GM20431 (cell line): ENCODE results near the gene SLIT3.

Experiments used
- in situ Hi-C: fragments of 300-500 bp; cut with MseI, MboI; formaldehyde crosslinking; loops from one replicate; pipeline ENCODE4 v1.15.0; 2020; ENCODE audit warnings: low sequenced_read_pairs; ENCODE audit not compliant: unreplicated experiment

SLIT3 gene

GRCh38 chr5:168667301-168667840 is 633.6 kb downstream of the SLIT3 start:
- in situ Hi-C loops, result loop anchor here (25.0 kb wide), 1 partner anchor 405 kb away; no protein-coding TSS in a partner anchor

- in situ Hi-C loops, result loop anchor here (25.0 kb wide), 1 partner anchor 404 kb away; no protein-coding TSS in a partner anchor
Measured at GRCh38 chr5:168666356-168666755, 634.6 kb downstream of the SLIT3 start.

- in situ Hi-C loops, result loop anchor here (25.0 kb wide), 1 partner anchor 401 kb away; no protein-coding TSS in a partner anchor
Measured at GRCh38 chr5:168663276-168664004, 637.5 kb downstream of the SLIT3 start.

- in situ Hi-C loops, result loop anchor here (25.0 kb wide), 1 partner anchor 400 kb away; no protein-coding TSS in a partner anchor
Measured at GRCh38 chr5:168661593-168662485, 639.1 kb downstream of the SLIT3 start.

- in situ Hi-C loops, result loop anchor here (25.0 kb wide), 1 partner anchor 398 kb away; no protein-coding TSS in a partner anchor
Measured at GRCh38 chr5:168660691-168661090, 640.2 kb downstream of the SLIT3 start.

GRCh38 chr5:168659286-168659847 is 641.6 kb downstream of the SLIT3 start:
- in situ Hi-C loops, result loop anchor here (25.0 kb wide), 1 partner anchor 397 kb away; no protein-coding TSS in a partner anchor

GRCh38 chr5:168658394-168658793 is 642.5 kb downstream of the SLIT3 start:
- in situ Hi-C loops, result loop anchor here (25.0 kb wide), 1 partner anchor 396 kb away; no protein-coding TSS in a partner anchor

- in situ Hi-C loops, result loop anchor here (25.0 kb wide), 1 partner anchor 394 kb away; no protein-coding TSS in a partner anchor
Measured at GRCh38 chr5:168656633-168657032, 644.3 kb downstream of the SLIT3 start.

GRCh38 chr5:168655316-168655715 is 645.6 kb downstream of the SLIT3 start:
- in situ Hi-C loops, result loop anchor here (25.0 kb wide), 1 partner anchor 393 kb away; no protein-coding TSS in a partner anchor

GRCh38 chr5:168654211-168654721 is 646.7 kb downstream of the SLIT3 start:
- in situ Hi-C loops, result loop anchor here (25.0 kb wide), 1 partner anchor 392 kb away; no protein-coding TSS in a partner anchor

- in situ Hi-C loops, result loop anchor here (25.0 kb wide), 1 partner anchor 391 kb away; no protein-coding TSS in a partner anchor
Measured at GRCh38 chr5:168653626-168654025, 647.3 kb downstream of the SLIT3 start.

GRCh38 chr5:168651648-168652047 is 649.3 kb downstream of the SLIT3 start:
- in situ Hi-C loops, result loop anchor here (25.0 kb wide), 1 partner anchor 389 kb away; no protein-coding TSS in a partner anchor

- in situ Hi-C loops, result no loop called here
Measured at GRCh38 chr5:168649306-168649705, 651.6 kb downstream of the SLIT3 start.

GRCh38 chr5:168648576-168648975 is 652.4 kb downstream of the SLIT3 start:
- in situ Hi-C loops, result no loop called here

GRCh38 chr5:168648016-168648415 is 652.9 kb downstream of the SLIT3 start:
- in situ Hi-C loops, result no loop called here

GRCh38 chr5:168647083-168647482 is 653.9 kb downstream of the SLIT3 start:
- in situ Hi-C loops, result no loop called here

- in situ Hi-C loops, result no loop called here
Measured at GRCh38 chr5:168646335-168646734, 654.6 kb downstream of the SLIT3 start.

- in situ Hi-C loops, result no loop called here
Measured at GRCh38 chr5:168645195-168645594, 655.7 kb downstream of the SLIT3 start.

GRCh38 chr5:168642019-168642418 is 658.9 kb downstream of the SLIT3 start:
- in situ Hi-C loops, result no loop called here
